CMK (cell line): Measurements from ENCODE around the gene MBOAT7.

Source experiments
- DNase-seq: peaks from one replicate; pipeline ENCODE4 v3.0.0-alpha.2; 2010; ENCODE audit warnings: low read depth

Gene MBOAT7

GRCh38 chr19:54162241-54162805, 27.1 kb downstream of the MBOAT7 start:
- DNase-seq: peak; percentile 81

DNA sequence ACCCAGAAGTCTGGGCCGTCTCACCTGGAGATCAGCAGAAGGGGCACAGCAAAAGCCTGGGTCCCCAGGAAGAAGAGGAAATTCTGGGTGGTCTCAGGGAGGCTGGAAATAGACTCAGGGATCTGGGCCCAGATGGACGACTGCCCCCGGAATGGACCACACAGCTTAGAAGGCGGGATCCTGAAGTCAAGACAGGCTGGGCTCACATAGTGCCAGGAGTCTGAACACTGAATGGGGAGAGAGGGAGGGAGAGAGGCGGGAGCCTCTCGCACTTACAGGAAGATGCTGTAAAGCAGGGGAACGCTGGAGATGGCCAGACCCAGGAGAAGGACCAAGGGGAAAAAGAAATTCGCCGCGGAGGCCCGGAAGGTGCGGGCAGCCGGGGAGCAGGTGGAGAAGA, 28.5 kb downstream of the MBOAT7 start:
- DNase-seq: no peak

GRCh38 chr19:54160182-54160811, 29.1 kb downstream of the MBOAT7 start:
- DNase-seq: no peak

GRCh38 chr19:54159352-54160181, 29.8 kb downstream of the MBOAT7 start, which contains the start of gene LENG1:
TSS of gene LENG1 (minus strand) at chr19:54159721. CDS start at chr19:54159695, 26 bp downstream.
- DNase-seq: peak; percentile 100

- no peak for DNase-seq
Measured at GRCh38 chr19:54158812-54159351, 30.5 kb downstream of the MBOAT7 start.

- no peak for DNase-seq
Measured at GRCh38 chr19:54156953-54157352, 32.4 kb downstream of the MBOAT7 start.

DNA sequence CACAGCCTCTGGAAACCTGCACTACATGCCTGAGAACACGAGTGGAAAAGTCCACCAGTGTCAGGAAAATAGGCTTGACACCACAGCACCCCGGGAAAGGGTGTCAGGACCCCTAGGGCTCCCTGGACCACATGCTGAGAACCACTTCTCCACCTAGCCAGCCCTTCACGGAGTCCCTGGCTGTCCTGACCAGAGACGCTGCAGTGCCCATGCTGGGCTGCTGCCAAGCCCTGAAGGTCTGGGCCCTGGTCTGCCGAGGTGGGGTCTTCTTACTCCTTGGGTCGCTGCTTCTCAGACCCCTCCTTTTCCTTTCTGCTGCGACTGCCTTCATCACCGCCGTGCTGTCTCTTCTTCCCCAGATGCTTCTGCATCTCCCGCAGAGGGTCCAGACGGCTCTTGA, 32.9 kb downstream of the MBOAT7 start:
- DNase-seq: no peak

DNA sequence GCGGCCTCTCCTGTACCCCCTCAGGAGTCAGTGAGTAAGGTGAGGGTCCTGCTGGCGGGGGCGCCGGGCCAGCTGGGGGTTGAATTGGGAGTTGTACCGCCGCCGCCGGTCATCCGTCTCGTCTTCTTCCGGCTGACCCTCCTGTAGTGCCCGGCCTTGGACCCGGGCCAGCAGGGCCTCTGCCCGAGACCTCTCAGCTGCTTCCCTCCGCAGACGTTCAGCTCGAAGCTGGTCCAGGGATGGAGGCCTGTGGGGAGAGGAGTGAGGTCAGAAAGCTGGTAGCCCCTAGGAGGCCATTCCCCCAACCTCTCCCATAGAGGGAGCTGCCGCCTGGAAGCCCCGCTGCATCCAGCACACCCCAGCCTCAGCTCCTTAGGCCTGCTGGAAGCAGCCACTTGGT, 33.7 kb downstream of the MBOAT7 start:
- DNase-seq: no peak

GRCh38 chr19:54154603-54155345, 34.6 kb downstream of the MBOAT7 start:
- no peak for DNase-seq

GRCh38 chr19:54153731-54154326, 35.6 kb downstream of the MBOAT7 start:
- no peak for DNase-seq

- DNase-seq: no peak
Measured at GRCh38 chr19:54152878-54153524, 36.4 kb downstream of the MBOAT7 start.

GRCh38 chr19:54152267-54152666, 37.1 kb downstream of the MBOAT7 start:
- no peak for DNase-seq

DNA sequence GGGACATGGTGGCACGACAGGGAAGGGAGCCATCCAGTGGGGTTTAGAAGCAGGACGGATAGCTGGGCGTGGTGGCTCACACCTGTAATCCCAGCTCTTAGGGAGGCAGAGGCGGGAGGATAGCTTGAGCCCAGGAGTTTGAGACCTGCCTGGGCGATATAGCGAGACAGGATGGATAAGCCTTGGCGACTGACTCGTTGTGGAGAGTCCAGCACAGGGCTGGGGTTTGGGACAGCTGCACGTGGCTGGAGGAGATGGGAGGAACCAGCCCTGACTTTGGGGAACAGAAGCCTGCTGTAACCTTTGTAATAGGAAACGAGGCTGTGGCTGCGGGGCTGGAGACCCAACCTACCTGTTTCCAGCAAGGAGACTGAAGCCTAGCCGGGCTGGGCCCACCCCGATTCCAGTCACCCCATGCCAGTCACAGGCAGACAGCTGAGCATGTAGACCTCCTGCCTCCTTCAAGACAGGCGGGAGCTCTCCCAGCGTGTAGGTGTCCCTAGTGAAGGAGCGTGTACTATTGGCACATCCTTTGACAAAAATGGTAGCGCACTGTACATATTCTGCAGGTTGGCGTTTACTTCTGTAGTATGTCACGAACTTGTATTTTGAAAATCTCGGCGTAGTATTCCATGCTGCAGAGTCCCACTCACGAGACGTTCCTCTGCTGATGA, 37.9 kb downstream of the MBOAT7 start:
- no peak for DNase-seq

- no peak for DNase-seq
Measured at GRCh38 chr19:54149021-54149812, 40.2 kb downstream of the MBOAT7 start.

GRCh38 chr19:54148158-54148557, 41.2 kb downstream of the MBOAT7 start:
- no peak for DNase-seq

DNA sequence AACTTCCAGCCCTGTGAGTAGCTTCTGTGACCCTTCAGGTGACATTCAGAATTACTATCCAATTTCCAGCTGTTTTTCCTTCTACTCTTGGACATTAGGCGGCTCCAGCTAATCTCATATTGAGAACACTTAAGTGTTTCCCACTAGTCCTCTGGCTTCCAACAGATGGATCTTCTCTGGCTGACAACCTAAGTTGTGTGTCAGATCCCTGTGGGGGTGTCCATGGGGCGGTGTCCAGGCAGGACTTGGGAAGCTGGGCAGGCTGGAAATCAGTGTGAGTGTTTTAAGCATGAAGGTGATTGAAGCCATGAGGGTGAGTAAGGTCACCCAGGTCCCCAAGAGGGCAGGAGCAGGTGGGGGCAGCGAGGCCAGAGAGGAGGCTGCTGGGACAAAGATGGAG, 41.7 kb downstream of the MBOAT7 start:
- no peak for DNase-seq

- DNase-seq: no peak
Measured at GRCh38 chr19:54145541-54146158, 43.7 kb downstream of the MBOAT7 start.

DNA sequence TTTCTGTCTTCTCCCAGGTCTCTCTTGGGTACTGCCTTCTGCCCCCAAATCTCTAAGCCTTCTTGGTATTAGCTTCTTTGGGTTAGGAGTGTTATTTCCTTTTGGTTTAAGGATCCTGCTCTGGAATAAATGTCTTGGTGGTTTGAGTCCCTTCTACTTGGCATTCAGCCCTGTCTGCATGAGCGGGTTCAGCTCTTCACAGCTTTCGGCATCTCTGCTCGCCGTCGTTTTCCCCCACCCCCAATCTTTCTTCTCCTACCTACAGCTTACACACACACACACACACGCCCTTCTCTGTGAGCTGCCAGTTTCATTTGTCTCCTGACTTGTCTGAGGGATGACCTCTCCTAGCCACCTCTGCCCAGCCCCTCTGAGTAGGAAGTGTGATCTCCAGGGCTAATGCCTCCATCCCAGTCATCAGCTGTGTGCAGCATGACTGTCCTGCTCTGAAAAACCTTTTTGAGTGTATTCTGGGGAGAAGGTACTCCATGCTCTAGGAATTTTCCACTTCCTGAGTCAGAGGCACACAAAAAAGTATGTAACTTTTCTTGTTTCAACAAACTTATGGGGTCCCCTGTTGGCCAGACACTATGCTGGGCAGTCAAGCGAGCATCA, 47.1 kb downstream of the MBOAT7 start:
- no peak for DNase-seq

GRCh38 chr19:54141356-54141755, 48.0 kb downstream of the MBOAT7 start:
- no peak for DNase-seq
